GM19328 (cell line): Measurements from ENCODE around the gene CMTM1.
A peak's percentile ranks its signal among the peaks of the same experiment; 100 is the strongest.

Experiments used
- ATAC-seq: cut with Tn5 transposase; IDR thresholded peaks from one replicate; pipeline ENCODE4 v1.9.1; 2021; ENCODE audit warnings: mild to moderate bottlenecking, moderate library complexity; ENCODE audit not compliant: unreplicated experiment

CMTM1 gene, protein sequence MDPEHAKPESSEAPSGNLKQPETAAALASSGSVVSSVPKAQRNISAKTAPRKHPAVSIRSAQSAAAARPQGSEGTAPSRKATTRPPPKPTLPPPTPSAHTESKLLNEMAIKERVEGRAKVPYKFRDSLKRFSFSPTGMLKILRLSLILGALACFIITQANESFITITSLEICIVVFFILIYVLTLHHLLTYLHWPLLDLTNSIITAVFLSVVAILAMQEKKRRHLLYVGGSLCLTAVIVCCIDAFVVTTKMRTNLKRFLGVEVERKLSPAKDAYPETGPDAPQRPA

GRCh38 chr16:66566051-66566901 is at the start of gene CMTM1:
Gene CMTM1 (plus strand): TSS chr16:66566439. CDS start chr16:66566514, 75 bp downstream.
- ATAC-seq: no peak

GRCh38 chr16:66516509-66516807 is 49.8 kb upstream of the CMTM1 start:
- ATAC-seq: no peak

GRCh38 chr16:66516808-66517585 is 49.2 kb upstream of the CMTM1 start:
- ATAC-seq: peak; percentile 95

GRCh38 chr16:66517586-66518263 is 48.5 kb upstream of the CMTM1 start:
- no peak for ATAC-seq

DNA sequence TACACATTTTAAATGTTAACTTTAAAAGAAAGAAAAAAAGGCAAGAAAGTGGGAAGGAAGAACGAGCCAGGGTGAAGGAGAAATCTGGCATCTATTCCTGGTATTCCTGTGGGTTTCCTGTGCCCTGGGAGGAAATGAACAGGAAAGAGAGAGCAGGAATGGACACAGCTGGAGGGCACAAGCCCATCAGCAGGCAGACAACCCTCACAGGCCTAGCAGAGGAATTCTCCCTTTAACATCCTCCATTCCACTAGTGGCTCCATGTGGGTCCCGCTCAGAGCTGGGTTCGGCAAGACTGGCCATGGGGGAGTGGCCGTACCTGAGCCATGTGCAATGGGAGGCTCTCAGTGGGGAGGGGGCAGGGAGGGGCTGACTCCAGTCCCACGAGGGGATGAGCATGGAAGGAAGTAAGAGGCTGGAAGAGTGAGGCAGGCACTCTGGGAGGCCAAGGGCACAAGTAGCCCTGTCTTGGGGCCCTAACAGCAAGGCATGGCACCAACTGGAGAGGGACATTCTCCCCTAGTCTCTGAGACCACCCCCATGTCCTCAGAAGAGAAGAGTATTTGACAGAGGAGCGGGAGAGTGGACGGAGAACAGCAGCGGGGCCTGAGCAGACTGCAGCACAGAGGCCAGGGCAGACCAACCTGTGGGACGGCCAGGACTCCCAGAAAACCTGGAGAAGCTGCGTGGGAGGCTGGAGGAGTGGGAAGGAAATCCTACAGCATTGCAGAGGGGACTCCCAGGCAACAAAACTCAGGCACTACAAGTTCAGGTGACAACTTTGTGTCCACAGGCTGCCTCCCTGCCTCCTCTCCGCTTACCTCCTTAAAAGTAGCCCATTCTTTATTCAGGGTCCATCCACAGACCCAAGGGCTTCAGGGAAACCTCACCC is 46.5 kb upstream of the CMTM1 start:
- no peak for ATAC-seq

DNA sequence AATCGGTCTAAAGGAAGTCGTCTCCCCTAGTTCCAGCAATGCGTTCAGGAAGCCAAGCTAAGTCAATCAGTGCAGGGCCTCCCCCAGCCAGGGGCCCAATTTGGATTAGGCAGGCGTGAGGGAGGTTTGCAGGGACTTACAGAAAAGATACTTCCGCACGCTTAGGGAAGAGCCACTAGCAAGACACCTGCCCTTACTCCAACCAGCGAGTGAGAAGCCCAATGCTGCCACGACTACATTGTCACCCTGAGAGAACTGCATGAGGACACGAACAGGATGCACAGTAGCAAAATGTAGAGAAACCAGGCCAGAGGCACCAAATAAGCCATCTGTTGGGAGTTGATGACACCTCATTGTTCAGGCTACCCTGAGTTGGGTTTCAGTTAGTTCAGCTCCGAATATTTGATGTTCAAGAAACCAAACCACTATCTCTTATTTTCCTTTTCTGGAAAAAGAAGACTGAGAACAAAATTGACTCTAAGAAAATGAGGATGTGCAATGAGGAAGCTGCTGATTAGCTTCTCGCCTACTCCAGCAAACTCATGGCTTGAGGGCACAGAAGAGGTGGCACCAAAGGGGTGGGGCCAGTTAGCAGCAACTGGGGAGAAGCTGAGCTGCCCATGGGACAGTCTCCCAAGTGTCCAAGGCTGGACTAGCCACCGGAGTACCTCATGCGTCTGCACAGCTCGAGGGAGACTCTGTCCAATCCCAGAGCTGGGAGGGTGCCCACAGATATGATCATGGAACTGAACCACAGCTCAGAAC is 45.7 kb upstream of the CMTM1 start:
- ATAC-seq: no peak

- no peak for ATAC-seq
Observed at GRCh38 chr16:66521252-66521713, 45.0 kb upstream of the CMTM1 start.

- peak; percentile 44 for ATAC-seq
Observed at GRCh38 chr16:66521951-66522771, 44.1 kb upstream of the CMTM1 start.

DNA sequence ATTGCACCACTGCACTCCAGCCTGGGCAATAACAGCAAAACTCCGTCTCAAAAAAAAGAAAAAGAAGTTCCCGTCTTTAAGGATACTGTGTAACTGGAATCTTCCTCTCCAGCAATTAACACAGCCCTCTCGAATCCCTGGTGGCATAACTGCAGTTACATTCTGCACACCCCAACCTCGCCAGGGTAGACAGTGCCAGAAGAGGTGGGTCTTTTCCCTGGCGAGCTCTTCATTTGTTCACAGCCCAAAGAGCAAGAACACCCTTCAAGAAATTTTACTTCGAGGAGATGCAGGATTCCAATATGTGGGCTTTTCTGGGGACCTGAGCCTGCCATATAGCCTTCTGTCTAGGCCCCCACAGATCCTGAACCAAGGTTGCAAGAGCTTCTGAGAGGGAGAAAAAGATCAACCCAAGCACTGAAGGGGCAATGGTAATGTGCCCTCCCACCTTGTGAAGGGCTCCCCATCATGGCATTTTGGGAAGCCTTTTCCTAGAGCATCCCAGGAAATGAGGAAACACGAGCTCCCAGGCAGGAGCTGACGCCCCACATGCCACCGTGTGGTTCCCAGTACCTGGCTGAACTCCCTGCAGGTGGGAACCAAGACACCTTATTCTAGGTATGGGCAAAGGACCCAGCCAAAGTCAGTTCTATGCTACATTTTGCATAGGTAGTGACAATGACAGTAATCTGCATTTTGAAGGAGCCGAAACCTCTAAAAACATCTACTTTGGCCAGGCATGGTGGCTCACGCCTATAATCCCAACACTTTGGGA is 43.2 kb upstream of the CMTM1 start:
- no peak for ATAC-seq

GRCh38 chr16:66523861-66524354 is 42.3 kb upstream of the CMTM1 start:
- ATAC-seq: no peak

GRCh38 chr16:66524601-66525164 is 41.6 kb upstream of the CMTM1 start:
- ATAC-seq: peak; percentile 52

DNA sequence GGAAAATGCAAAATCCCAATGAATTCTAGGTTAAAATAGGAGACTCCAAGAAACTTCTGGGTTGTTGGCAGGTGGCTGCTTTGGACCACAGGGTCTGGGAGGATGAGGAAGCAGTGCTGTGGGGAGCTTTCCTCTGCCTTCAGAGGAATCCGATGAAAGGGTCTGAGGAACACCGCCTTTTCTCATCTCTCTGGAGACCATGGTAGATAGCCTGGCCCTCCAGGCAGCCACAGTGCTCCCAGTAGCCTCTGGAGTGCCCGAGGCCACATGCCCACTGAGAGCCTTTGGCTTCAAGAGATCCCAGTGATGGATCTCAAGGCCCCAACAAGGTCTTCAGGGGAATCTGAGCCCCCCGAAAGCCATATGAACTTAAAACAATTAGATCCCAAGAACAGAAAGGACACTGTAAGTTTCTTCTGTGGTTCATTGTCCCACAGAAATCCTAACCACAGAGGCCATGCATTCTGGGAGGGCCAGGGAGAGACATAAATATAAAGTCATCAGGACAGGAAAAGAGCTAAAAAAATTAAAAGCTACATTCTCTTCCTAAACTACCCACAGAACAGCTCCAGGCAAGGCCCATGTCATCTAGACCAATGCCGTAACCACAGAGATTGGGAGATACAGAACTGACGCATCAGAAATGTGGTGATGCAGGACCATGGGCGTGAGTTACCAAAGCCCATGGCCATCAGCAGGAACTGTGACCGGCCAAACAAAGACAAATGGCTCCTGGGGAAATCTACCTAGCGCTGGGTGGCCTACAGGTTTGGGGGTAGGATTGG is 40.7 kb upstream of the CMTM1 start:
- no peak for ATAC-seq

GRCh38 chr16:66528294-66528693 is 37.9 kb upstream of the CMTM1 start:
- no peak for ATAC-seq

GRCh38 chr16:66529475-66529874 is 36.8 kb upstream of the CMTM1 start:
- no peak for ATAC-seq

DNA sequence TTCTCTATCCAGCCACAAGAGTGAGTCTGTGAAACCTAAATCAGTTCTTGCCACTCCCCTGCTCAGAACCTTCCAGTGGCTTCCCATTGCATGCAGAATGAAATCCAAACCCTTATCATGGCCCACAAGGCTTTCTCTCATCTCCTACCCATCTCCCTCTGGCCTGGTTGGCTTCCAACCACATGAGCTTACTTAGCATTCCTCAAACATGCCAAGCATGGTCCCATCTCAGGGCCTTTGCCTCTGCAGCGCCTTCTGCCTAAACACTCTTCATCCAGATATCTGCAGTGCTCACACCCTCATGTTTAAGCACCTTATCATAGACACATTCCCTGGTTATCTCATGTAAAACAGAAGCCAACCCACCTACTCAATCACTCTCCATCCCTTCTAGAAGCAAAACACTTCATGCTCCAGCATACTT is 31.9 kb upstream of the CMTM1 start:
- ATAC-seq: no peak

DNA sequence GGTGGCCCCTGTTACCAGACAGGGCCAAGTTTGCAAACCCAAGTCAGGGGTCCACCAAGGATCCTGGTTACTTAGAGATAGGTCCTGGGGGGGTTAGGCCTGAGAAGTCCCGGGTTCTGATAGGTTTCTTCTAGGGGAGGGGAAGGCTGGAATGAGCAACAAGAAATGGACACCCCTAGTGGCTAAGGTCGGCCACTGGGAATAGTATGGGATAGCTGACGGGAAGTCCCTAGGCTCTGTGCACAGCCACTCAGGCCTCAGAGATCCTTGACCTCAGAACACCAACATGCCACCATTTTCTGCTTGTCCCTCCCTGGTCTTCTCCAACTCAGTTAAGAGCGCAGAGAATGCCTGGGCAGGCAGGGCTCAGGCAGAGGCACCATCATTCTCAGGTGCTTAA is 29.7 kb upstream of the CMTM1 start:
- no peak for ATAC-seq
